ENCODE data around the gene ENTPD6. TPM values are rescaled to one million over a fixed set of nuclear protein-coding genes. Genes with fewer than 3 reads are reported as not detected.

ENTPD6 gene
- total and polyA plus RNA-seq, 4 donors: 25.5 to 111 (median 69.3) TPM

- no peak for ATAC-seq (ENCODE audit: low FRiP score)
- H3K4me1 ChIP-seq (ENCODE audit: control insufficient read depth in 1 of 2, insufficient read depth in 2 of 2, low read length in 2 of 2): no peaks in the 10 kb centered on the region
- H3K4me3 ChIP-seq (ENCODE audit: low read length in 2 of 2): no peak overlapping the region
- intact Hi-C loops (cut with DNase I): no loop called here
- H3K27ac ChIP-seq (ENCODE audit: low read depth in 1 of 2, low read length in 2 of 2): no peak overlapping the region
- peaks cover 0 to 4% of the 10 kb centered on the region in 2 donors for H3K36me3 ChIP-seq (ENCODE audit: control insufficient read depth in 1 of 2, insufficient read depth in 2 of 2, low read length in 1 of 2)
- WGBS, 2 donors: 82 to 85% methylated on average over 8 to 9 of the region's 9 CpGs
- DNase-seq: no peak
- no peaks in the 10 kb centered on the region for H3K9me3 ChIP-seq (ENCODE audit: control insufficient read depth, low read length)
- no peaks in the 10 kb centered on the region for H3K27me3 ChIP-seq (ENCODE audit: control insufficient read depth in 1 of 2, insufficient read depth in 2 of 2, low read length in 1 of 2)
Measured at GRCh38 chr20:25207960-25208534, 12.5 kb downstream of the ENTPD6 start.

- peaks cover 2 to 4% of the 10 kb centered on the region in 2 donors for H3K36me3 ChIP-seq (ENCODE audit: control insufficient read depth in 1 of 2, insufficient read depth in 2 of 2, low read length in 1 of 2)
- no peaks in the 10 kb centered on the region for H3K4me1 ChIP-seq (ENCODE audit: control insufficient read depth in 1 of 2, insufficient read depth in 2 of 2, low read length in 2 of 2)
- ATAC-seq (ENCODE audit: low FRiP score) (no peak), DNase-seq (no peak)
- no peaks in the 10 kb centered on the region for H3K9me3 ChIP-seq (ENCODE audit: control insufficient read depth, low read length)
- no peak overlapping the region for H3K27ac ChIP-seq (ENCODE audit: low read depth in 1 of 2, low read length in 2 of 2)
- 88 to 98% methylated on average over 1 of the region's 1 CpG for WGBS, 2 donors
- no peak overlapping the region for H3K4me3 ChIP-seq (ENCODE audit: low read length in 2 of 2)
- no peaks in the 10 kb centered on the region for H3K27me3 ChIP-seq (ENCODE audit: control insufficient read depth in 1 of 2, insufficient read depth in 2 of 2, low read length in 1 of 2)
- intact Hi-C loops (cut with DNase I): no loop called here
Measured at GRCh38 chr20:25209400-25209799, 13.9 kb downstream of the ENTPD6 start.

- DNase-seq: no peak
- Histone ChIP-seq H3K27ac (ENCODE audit: low read depth in 1 of 2, low read length in 2 of 2) (no peak overlapping the region), H3K27me3 (ENCODE audit: control insufficient read depth in 1 of 2, insufficient read depth in 2 of 2, low read length in 1 of 2) (no peaks in the 10 kb centered on the region), H3K36me3 (ENCODE audit: control insufficient read depth in 1 of 2, insufficient read depth in 2 of 2, low read length in 1 of 2) (peaks cover 4% of the 10 kb centered on the region in 2 donors), H3K4me3 (ENCODE audit: low read length in 2 of 2) (no peak overlapping the region), H3K9me3 (ENCODE audit: control insufficient read depth, low read length) (no peaks in the 10 kb centered on the region), H3K4me1 (ENCODE audit: control insufficient read depth in 1 of 2, insufficient read depth in 2 of 2, low read length in 2 of 2) (no peaks in the 10 kb centered on the region)
- WGBS, 2 donors: 94 to 96% methylated on average over 12 of the region's 12 CpGs
- no peak for ATAC-seq (ENCODE audit: low FRiP score)
- intact Hi-C loops (cut with DNase I): no loop called here
Measured at GRCh38 chr20:25209911-25210310, 14.4 kb downstream of the ENTPD6 start.

GRCh38 chr20:25211273-25211672, 15.8 kb downstream of the ENTPD6 start:
- intact Hi-C loops (cut with DNase I): no loop called here
- H3K4me3 ChIP-seq (ENCODE audit: low read length in 2 of 2): no peak overlapping the region
- H3K27ac ChIP-seq (ENCODE audit: low read depth in 1 of 2, low read length in 2 of 2): no peak overlapping the region
- H3K9me3 ChIP-seq (ENCODE audit: control insufficient read depth, low read length): no peaks in the 10 kb centered on the region
- no peaks in the 10 kb centered on the region for H3K4me1 ChIP-seq (ENCODE audit: control insufficient read depth in 1 of 2, insufficient read depth in 2 of 2, low read length in 2 of 2)
- H3K27me3 ChIP-seq (ENCODE audit: control insufficient read depth in 1 of 2, insufficient read depth in 2 of 2, low read length in 1 of 2): no peaks in the 10 kb centered on the region
- peaks cover 4% of the 10 kb centered on the region in 2 donors for H3K36me3 ChIP-seq (ENCODE audit: control insufficient read depth in 1 of 2, insufficient read depth in 2 of 2, low read length in 1 of 2)
- no peak for DNase-seq
- WGBS, 2 donors: 64 to 74% methylated on average over 7 of the region's 7 CpGs
- ATAC-seq (ENCODE audit: low FRiP score): no peak

- no peaks in the 10 kb centered on the region for H3K4me1 ChIP-seq (ENCODE audit: control insufficient read depth in 1 of 2, insufficient read depth in 2 of 2, low read length in 2 of 2)
- peaks cover 6 to 8% of the 10 kb centered on the region in 2 donors for H3K36me3 ChIP-seq (ENCODE audit: control insufficient read depth in 1 of 2, insufficient read depth in 2 of 2, low read length in 1 of 2)
- H3K9me3 ChIP-seq (ENCODE audit: control insufficient read depth, low read length): no peaks in the 10 kb centered on the region
- H3K4me3 ChIP-seq (ENCODE audit: low read length in 2 of 2): no peak overlapping the region
- intact Hi-C loops (cut with DNase I): no loop called here
- no peaks in the 10 kb centered on the region for H3K27me3 ChIP-seq (ENCODE audit: control insufficient read depth in 1 of 2, insufficient read depth in 2 of 2, low read length in 1 of 2)
- H3K27ac ChIP-seq (ENCODE audit: low read depth in 1 of 2, low read length in 2 of 2): no peak overlapping the region
- 82 to 85% methylated on average over 5 of the region's 5 CpGs for WGBS, 2 donors
- no peak for ATAC-seq (ENCODE audit: low FRiP score)
- DNase-seq: no peak
Measured at GRCh38 chr20:25212242-25212641, 16.7 kb downstream of the ENTPD6 start.

- H3K4me3 ChIP-seq (ENCODE audit: low read length in 2 of 2): no peak overlapping the region
- 91% methylated on average over 21 of the region's 21 CpGs for WGBS, 2 donors
- no peaks in the 10 kb centered on the region for H3K9me3 ChIP-seq (ENCODE audit: control insufficient read depth, low read length)
- no peak for DNase-seq
- no peaks in the 10 kb centered on the region for H3K27me3 ChIP-seq (ENCODE audit: control insufficient read depth in 1 of 2, insufficient read depth in 2 of 2, low read length in 1 of 2)
- peaks cover 8% of the 10 kb centered on the region in 2 donors for H3K36me3 ChIP-seq (ENCODE audit: control insufficient read depth in 1 of 2, insufficient read depth in 2 of 2, low read length in 1 of 2)
- H3K27ac ChIP-seq (ENCODE audit: low read depth in 1 of 2, low read length in 2 of 2): no peak overlapping the region
- intact Hi-C loops (cut with DNase I): no loop called here
- ATAC-seq (ENCODE audit: low FRiP score): no peak
- H3K4me1 ChIP-seq (ENCODE audit: control insufficient read depth in 1 of 2, insufficient read depth in 2 of 2, low read length in 2 of 2): no peaks in the 10 kb centered on the region
Measured at GRCh38 chr20:25213566-25214425, 18.3 kb downstream of the ENTPD6 start.

GRCh38 chr20:25214426-25214790, 18.9 kb downstream of the ENTPD6 start:
- DNase-seq: no peak

GRCh38 chr20:25214819-25215218, 19.3 kb downstream of the ENTPD6 start:
- DNase-seq: no peak
- ATAC-seq (ENCODE audit: low FRiP score): no peak
- Histone ChIP-seq H3K4me3 (ENCODE audit: low read length in 2 of 2) (no peak overlapping the region), H3K27ac (ENCODE audit: low read depth in 1 of 2, low read length in 2 of 2) (no peak overlapping the region), H3K36me3 (ENCODE audit: control insufficient read depth in 1 of 2, insufficient read depth in 2 of 2, low read length in 1 of 2) (peaks cover 8% of the 10 kb centered on the region in 2 donors), H3K4me1 (ENCODE audit: control insufficient read depth in 1 of 2, insufficient read depth in 2 of 2, low read length in 2 of 2) (no peaks in the 10 kb centered on the region), H3K9me3 (ENCODE audit: control insufficient read depth, low read length) (no peaks in the 10 kb centered on the region), H3K27me3 (ENCODE audit: control insufficient read depth in 1 of 2, insufficient read depth in 2 of 2, low read length in 1 of 2) (no peaks in the 10 kb centered on the region)
- intact Hi-C loops (cut with DNase I): no loop called here
- 93 to 95% methylated on average over 7 of the region's 7 CpGs for WGBS, 2 donors

More at GRCh38 chr20:25214426-25214790, 18.9 kb downstream of the ENTPD6 start:
- Histone ChIP-seq H3K36me3 (ENCODE audit: control insufficient read depth in 1 of 2, insufficient read depth in 2 of 2, low read length in 1 of 2) (peaks cover 8% of the 10 kb centered on the region in 2 donors), H3K27me3 (ENCODE audit: control insufficient read depth in 1 of 2, insufficient read depth in 2 of 2, low read length in 1 of 2) (no peaks in the 10 kb centered on the region), H3K9me3 (ENCODE audit: control insufficient read depth, low read length) (no peaks in the 10 kb centered on the region), H3K27ac (ENCODE audit: low read depth in 1 of 2, low read length in 2 of 2) (no peak overlapping the region), H3K4me1 (ENCODE audit: control insufficient read depth in 1 of 2, insufficient read depth in 2 of 2, low read length in 2 of 2) (no peaks in the 10 kb centered on the region), H3K4me3 (ENCODE audit: low read length in 2 of 2) (no peak overlapping the region)
- 76 to 79% methylated on average over 7 of the region's 7 CpGs for WGBS, 2 donors
- no peak for ATAC-seq (ENCODE audit: low FRiP score)
- intact Hi-C loops (cut with DNase I): no loop called here

- DNase-seq: peak in 1 of 2 donors; percentile 52
- Histone ChIP-seq H3K9me3 (ENCODE audit: control insufficient read depth, low read length) (no peaks in the 10 kb centered on the region), H3K27ac (ENCODE audit: low read depth in 1 of 2, low read length in 2 of 2) (no peak overlapping the region), H3K4me1 (ENCODE audit: control insufficient read depth in 1 of 2, insufficient read depth in 2 of 2, low read length in 2 of 2) (no peaks in the 10 kb centered on the region), H3K27me3 (ENCODE audit: control insufficient read depth in 1 of 2, insufficient read depth in 2 of 2, low read length in 1 of 2) (no peaks in the 10 kb centered on the region), H3K36me3 (ENCODE audit: control insufficient read depth in 1 of 2, insufficient read depth in 2 of 2, low read length in 1 of 2) (peaks cover 8% of the 10 kb centered on the region in 2 donors), H3K4me3 (ENCODE audit: low read length in 2 of 2) (no peak overlapping the region)
- intact Hi-C loops (cut with DNase I): no loop called here
- 91 to 95% methylated on average over 10 of the region's 10 CpGs for WGBS, 2 donors
- ATAC-seq (ENCODE audit: low FRiP score): no peak
Measured at GRCh38 chr20:25215521-25215920, 20.0 kb downstream of the ENTPD6 start.

Data from aorta (tissue), 5 donors.